Effector memory CD8-positive, alpha-beta T cell (primary cell): ENCODE measurements around the gene CASP8AP2.
"Not testable (repeated sequence)": the region's sequence is repeated elsewhere in the genome, so short reads cannot be mapped to it uniquely, and the experiment has no call there.

Source experiments
- ATAC-seq: fragments of 150-1000 bp; cut with Tn5 transposase; replicated peaks from 2 replicates; pipeline ENCODE4 v1.10.0; 2021; ENCODE audit warnings: mild to moderate bottlenecking, moderate library complexity
- DNase-seq, 3 experiments: peaks; one replicate each; pipeline ENCODE4 v3.0.0; 2021
- H3K27ac Mint-ChIP-seq, 2 donors: one replicate each; pipeline ENCODE4 v1.8.0; 2022; ENCODE audit warnings: mild to moderate bottlenecking in 2 of 2, mixed read lengths in 2 of 2, moderate library complexity in 2 of 2
- H3K27me3 Mint-ChIP-seq, 2 donors: one replicate each; pipeline ENCODE4 v1.8.0; 2022; ENCODE audit warnings: mixed read lengths in 2 of 2
- H3K36me3 Mint-ChIP-seq: one replicate; pipeline ENCODE4 v1.8.0; 2022; ENCODE audit warnings: mild to moderate bottlenecking, moderate library complexity, mixed read lengths; ENCODE audit not compliant: insufficient read depth
- H3K4me1 Mint-ChIP-seq, 2 donors: one replicate each; pipeline ENCODE4 v1.8.0; 2022; ENCODE audit warnings: low read depth in 2 of 2, mixed read lengths in 2 of 2
- H3K4me3 Mint-ChIP-seq, 2 donors: one replicate each; pipeline ENCODE4 v1.8.0; 2022; ENCODE audit warnings: mild to moderate bottlenecking in 2 of 2, mixed read lengths in 2 of 2, moderate library complexity in 2 of 2
- H3K9me3 Mint-ChIP-seq, 2 donors: one replicate each; pipeline ENCODE4 v1.8.0; 2022; ENCODE audit warnings: mixed read lengths in 2 of 2

CASP8AP2 gene

DNA sequence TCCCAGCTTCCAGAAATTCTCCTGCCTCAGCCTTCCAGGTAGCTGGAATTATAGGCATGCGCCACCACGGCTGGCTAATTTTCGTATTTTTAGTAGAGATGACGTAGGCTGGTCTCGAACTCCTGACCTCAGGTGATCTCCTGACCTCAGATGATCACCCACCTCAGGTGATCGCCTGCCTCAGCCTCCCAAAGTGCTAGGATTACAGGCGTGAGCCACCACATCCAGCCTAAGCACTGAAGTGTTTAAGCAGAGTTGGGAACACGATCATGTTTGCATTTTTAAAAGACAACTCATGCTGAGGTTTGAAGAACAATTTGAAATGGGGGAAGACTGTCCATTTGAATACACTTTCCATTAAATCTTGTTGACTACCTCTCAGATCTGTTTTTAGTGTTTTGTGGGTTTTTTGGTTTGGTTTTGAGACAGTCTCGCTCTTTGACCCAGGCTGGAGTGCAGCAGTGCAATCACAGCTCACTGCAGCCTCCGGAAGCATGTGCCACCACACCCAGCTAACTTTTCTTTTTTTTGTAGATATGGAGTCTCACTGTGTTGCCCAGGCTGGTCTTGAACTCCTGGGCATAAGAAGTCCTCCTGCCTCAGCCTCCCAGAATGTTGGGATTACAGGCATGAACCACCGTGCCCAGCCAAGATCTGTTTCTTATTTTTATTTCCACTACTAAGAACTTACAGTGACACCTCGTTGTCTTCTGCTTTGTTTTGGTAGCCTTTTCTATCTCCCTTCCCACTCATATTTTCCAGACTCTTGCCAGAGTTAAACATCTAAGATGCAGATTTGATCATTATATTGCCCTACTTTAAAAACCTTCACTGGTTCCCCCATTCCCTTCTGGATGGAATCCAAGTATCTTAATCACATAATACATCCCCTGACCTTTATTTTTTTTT lies 5.5 kb downstream of the CASP8AP2 start:
- Mint-ChIP-seq H3K27me3 (no peaks in the 10 kb centered on the region), H3K4me3 (peak overlapping the region; percentile 69), H3K36me3 (peaks cover 38% of the 10 kb centered on the region), H3K27ac (peak overlapping the region; percentile 75 to 90), H3K9me3 (no peaks in the 10 kb centered on the region), H3K4me1 (peaks cover 41 to 46% of the 10 kb centered on the region in 2 donors)
- ATAC-seq (peak; percentile 91), DNase-seq (peak; percentile 18 to 20 (median 18))

DNA sequence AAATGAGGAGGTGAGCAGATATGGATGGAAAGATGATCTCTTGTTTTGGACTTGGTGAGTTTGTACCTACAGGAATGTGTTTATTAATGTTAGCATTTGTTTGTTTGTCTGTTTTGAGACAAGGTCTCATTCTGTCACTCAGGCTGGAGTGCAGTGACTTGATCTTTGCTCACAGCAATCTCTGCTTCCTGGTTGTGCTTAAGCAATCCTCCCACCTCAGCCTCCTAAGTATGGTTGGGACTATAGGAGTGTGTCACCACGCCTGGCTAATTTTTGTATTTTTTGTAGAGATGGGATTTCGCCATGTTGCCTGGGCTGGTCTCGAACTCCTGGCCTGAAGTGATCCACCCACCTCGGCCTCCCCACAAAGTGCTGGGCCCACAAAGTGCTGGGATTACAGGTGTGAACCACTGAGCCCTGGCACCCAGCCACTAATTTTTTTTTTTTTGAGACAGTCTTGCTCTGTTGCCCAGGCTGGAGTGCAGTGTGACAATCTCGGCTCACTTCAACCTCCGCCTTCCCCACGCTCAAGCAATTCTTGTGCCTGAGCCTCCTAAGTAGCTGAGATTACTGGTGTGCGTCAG lies 7.1 kb downstream of the CASP8AP2 start:
- Mint-ChIP-seq H3K27ac (peak overlapping the region; percentile 75 to 90), H3K9me3 (no peaks in the 10 kb centered on the region), H3K4me1 (peaks cover 36 to 37% of the 10 kb centered on the region in 2 donors), H3K27me3 (no peaks in the 10 kb centered on the region), H3K4me3 (peak overlapping the region; percentile 23 to 27), H3K36me3 (peaks cover 34% of the 10 kb centered on the region)
- ATAC-seq (no peak), DNase-seq (no peak)

DNA sequence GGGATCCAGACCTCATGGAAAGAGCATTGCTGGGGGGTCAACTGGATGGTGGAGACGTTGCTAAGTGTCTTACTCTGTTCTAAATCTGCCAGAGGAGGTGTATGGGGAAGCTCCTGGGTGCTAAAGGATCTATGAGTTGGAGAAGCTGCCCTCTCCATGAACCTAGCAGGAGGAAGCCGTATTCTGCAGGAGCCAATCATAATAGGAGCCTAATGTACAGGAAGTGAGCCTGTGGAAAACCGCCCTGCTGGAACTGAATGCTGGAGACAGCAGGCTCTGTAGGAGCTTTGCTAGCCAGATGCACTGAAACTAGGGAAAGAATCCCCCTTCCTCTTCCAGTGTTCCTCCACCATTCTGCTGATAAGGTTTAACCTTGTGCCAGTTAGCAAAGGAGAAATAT lies 10.9 kb downstream of the CASP8AP2 start:
- H3K27me3 Mint-ChIP-seq: no peaks in the 10 kb centered on the region
- DNase-seq (no peak), ATAC-seq (no peak)
- no peaks in the 10 kb centered on the region for H3K9me3 Mint-ChIP-seq
- H3K36me3 Mint-ChIP-seq: peaks cover 20% of the 10 kb centered on the region
- peaks cover 30 to 43% of the 10 kb centered on the region in 2 donors for H3K4me1 Mint-ChIP-seq
- no peak overlapping the region for H3K4me3 Mint-ChIP-seq
- peak overlapping the region; percentile 46 for H3K27ac Mint-ChIP-seq

DNA sequence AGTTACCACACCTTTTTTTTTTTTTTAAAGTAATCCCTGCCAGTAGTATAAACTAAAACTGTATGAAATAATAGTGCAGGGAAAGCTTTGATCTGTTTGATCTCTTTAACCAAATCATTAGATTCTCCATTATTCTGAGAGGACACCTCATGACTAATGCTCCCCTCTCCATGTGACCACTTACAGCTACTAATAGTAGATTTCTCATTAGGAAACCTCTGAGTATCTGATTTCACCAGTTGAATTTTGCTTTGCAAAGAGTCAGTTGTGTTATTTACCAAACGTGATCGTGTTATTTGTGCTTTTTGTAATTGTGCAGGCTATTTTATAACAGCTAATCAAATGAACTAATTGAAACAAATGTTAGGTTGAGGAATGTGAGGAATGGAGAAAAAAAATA lies 12.5 kb downstream of the CASP8AP2 start:
- no peak for ATAC-seq
- peaks cover 29% of the 10 kb centered on the region for H3K36me3 Mint-ChIP-seq

DNA sequence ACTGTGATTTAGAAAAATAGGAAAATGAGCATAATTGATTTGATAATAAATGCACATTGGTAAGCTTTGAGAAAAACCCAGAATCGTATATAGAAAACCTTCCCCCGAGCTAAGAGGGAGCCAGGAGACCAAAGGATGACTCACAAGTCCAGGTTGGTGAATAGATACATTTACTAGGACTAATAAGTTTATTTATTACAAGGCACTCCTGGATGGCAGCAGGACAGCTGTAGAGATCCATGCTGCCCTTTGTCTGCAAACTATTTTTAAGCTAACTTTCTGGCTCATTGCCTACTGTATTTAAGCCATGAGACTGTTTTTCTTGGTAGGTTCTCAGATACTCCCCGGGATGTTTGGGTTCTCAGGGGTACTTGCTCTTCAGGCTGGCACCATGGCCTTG lies 13.4 kb downstream of the CASP8AP2 start:
- no peaks in the 10 kb centered on the region for H3K27me3 Mint-ChIP-seq
- no peak overlapping the region for H3K4me3 Mint-ChIP-seq
- peaks cover 32% of the 10 kb centered on the region for H3K36me3 Mint-ChIP-seq
- no peaks in the 10 kb centered on the region for H3K9me3 Mint-ChIP-seq
- peak overlapping the region in 1 of 2 donors; percentile 71 for H3K27ac Mint-ChIP-seq
- DNase-seq: no peak
- peaks cover 16 to 31% of the 10 kb centered on the region in 2 donors for H3K4me1 Mint-ChIP-seq
- no peak for ATAC-seq

More for the DNA sequence above, 12.5 kb downstream of the CASP8AP2 start:
- Mint-ChIP-seq H3K4me1 (peaks cover 16 to 31% of the 10 kb centered on the region in 2 donors), H3K4me3 (peak overlapping the region in 1 of 2 donors; percentile 29), H3K27ac (peak overlapping the region in 1 of 2 donors; percentile 71), H3K9me3 (no peaks in the 10 kb centered on the region), H3K27me3 (no peaks in the 10 kb centered on the region)
- DNase-seq: no peak

DNA sequence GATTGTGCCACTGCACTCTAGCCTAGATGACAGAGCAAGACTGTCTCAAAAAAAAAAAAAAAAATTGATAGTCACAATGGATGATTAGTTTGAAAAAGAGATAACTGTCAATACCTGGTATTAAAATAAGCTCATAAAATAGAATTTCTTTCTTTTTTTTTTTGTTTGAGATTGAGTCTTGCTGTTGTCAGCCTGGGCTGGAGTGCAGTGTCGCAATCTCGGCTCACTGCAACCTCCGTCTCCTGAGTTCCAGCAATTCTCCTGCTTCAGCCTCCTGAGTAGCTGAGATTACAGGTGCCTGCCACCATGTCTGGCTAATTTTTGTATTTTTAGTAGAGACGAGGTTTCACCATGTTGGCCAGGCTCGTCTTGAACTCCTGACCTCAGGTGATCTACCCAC lies 17.8 kb downstream of the CASP8AP2 start:
- Mint-ChIP-seq H3K4me1 (peaks cover 3 to 25% of the 10 kb centered on the region in 2 donors), H3K27ac (peak overlapping the region in 1 of 2 donors; percentile 62), H3K36me3 (peaks cover 38% of the 10 kb centered on the region)
- not testable (repeated sequence) for H3K9me3 Mint-ChIP-seq, ATAC-seq, DNase-seq, H3K27me3 Mint-ChIP-seq, H3K4me3 Mint-ChIP-seq

DNA sequence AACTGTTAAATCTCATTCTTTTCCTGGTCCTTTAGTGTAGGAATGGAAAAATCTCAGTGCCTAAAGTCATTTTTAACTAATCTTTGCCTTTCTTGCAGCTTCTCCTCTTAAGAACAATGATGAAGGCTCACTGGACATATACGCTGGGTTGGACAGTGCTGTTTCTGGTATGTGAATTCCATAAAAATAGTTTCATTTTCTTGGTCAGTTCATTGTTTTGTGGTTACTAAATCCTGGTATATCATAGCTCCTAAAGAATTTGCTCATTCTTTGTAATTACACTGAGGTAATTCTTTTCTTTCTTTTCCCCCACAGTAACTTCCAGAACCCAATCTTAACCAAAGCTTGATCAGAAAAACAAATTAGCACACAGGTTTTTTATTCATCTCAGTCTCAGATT lies 23.4 kb downstream of the CASP8AP2 start:
- Mint-ChIP-seq H3K4me3 (no peak overlapping the region), H3K27me3 (no peaks in the 10 kb centered on the region), H3K36me3 (peaks cover 72% of the 10 kb centered on the region), H3K4me1 (peaks cover 0 to 11% of the 10 kb centered on the region in 2 donors), H3K27ac (no peak overlapping the region), H3K9me3 (no peaks in the 10 kb centered on the region)
- no peak for DNase-seq
- no peak for ATAC-seq

DNA sequence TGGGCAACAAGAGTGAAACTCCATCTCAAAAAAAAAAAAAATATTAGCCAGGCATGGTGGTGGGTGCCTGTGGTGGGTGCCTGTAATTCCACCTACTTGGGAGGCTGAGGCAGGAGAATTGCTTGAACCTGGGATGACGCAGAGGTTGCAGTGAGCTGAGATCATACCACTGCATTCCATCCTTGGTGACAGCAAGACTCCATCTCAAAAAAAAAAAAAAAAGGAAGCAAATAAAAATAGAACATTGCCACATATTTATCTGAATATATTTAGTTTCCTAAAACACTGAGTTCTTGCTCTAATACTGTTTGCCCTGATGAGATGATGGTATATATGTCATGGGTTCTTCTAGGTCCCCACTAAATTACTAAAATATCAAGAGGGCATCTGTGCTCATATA lies 28.4 kb downstream of the CASP8AP2 start:
- Mint-ChIP-seq H3K27me3 (no peaks in the 10 kb centered on the region), H3K27ac (no peak overlapping the region), H3K4me3 (no peak overlapping the region), H3K9me3 (no peaks in the 10 kb centered on the region), H3K36me3 (peaks cover 84% of the 10 kb centered on the region), H3K4me1 (no peaks in the 10 kb centered on the region)
- ATAC-seq: no peak
- no peak for DNase-seq

DNA sequence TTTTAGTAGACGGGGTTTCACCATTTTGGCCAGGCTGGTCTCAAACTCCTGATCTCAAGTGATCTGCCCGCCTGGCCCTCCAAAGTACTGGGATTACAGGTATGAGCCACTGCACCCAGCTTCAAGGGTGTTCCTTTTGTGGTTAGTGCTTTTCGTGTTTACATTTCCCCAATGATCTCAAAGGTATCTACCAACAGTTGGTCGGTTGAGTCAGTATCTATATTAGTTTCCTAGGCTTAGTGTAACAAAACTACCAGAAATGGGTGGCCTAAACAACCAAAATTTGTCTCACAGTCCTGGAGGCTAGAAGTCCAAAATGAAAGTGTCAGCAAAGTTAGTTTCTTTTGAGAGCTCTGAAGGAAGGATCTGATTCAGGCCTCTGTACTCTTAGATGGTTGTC lies 30.1 kb downstream of the CASP8AP2 start:
- Mint-ChIP-seq H3K27ac (no peak overlapping the region), H3K27me3 (no peaks in the 10 kb centered on the region), H3K36me3 (peaks cover 75% of the 10 kb centered on the region), H3K4me1 (no peaks in the 10 kb centered on the region), H3K4me3 (no peak overlapping the region), H3K9me3 (no peaks in the 10 kb centered on the region)
- ATAC-seq (no peak), DNase-seq (no peak)

DNA sequence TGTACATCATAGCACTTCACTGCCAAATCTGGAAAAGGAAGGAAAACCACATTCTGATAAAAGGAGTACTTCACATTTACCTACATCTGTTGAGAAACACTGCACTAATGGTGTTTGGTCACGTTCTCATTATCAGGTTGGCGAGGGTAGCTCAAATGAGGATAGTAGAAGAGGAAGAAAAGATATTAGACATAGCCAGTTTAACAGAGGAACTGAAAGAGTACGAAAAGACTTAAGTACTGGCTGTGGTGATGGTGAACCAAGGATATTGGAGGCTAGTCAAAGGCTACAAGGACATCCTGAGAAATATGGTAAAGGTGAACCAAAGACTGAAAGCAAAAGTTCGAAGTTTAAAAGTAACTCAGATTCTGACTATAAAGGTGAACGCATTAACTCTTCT lies 32.6 kb downstream of the CASP8AP2 start:
- H3K4me3 Mint-ChIP-seq: no peak overlapping the region
- no peak overlapping the region for H3K27ac Mint-ChIP-seq
- no peaks in the 10 kb centered on the region for H3K27me3 Mint-ChIP-seq
- H3K9me3 Mint-ChIP-seq: no peaks in the 10 kb centered on the region
- H3K36me3 Mint-ChIP-seq: peaks cover 56% of the 10 kb centered on the region
- DNase-seq (no peak), ATAC-seq (no peak)
- no peaks in the 10 kb centered on the region for H3K4me1 Mint-ChIP-seq

DNA sequence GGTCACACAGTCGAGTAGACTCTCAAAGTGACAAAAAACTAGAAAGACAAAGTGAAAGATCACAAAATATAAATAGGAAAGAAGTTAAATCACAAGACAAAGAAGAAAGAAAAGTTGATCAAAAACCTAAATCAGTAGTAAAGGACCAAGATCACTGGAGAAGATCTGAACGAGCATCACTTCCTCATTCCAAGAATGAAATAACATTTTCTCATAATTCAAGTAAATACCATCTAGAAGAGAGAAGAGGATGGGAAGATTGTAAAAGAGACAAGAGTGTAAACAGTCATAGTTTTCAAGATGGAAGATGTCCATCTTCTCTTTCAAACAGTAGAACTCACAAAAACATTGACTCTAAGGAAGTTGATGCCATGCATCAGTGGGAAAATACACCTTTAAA lies 33.0 kb downstream of the CASP8AP2 start:
- Mint-ChIP-seq H3K9me3 (no peaks in the 10 kb centered on the region), H3K36me3 (peaks cover 53% of the 10 kb centered on the region), H3K4me1 (no peaks in the 10 kb centered on the region), H3K27me3 (no peaks in the 10 kb centered on the region), H3K27ac (no peak overlapping the region), H3K4me3 (no peak overlapping the region)
- ATAC-seq: no peak
- DNase-seq: no peak

DNA sequence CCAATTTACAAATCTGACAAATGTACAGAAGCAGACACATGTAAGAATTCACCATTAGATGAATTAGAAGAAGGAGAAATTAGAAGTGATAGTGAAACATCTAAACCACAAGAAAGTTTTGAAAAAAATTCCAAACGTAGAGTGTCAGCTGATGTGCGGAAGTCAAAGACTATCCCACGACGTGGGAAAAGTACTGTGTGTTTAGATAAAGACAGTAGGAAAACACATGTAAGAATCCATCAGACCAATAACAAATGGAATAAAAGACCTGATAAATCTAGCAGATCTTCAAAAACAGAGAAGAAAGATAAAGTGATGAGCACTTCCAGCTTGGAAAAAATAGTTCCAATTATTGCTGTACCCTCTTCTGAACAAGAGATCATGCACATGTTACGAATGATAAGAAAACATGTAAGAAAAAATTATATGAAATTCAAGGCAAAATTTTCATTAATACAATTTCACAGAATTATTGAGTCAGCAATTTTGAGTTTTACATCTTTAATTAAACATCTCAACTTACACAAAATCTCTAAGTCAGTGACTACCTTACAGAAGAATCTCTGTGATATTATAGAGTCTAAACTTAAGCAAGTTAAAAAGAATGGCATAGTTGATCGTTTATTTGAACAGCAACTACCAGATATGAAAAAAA lies 36.5 kb downstream of the CASP8AP2 start:
- H3K27me3 Mint-ChIP-seq: no peaks in the 10 kb centered on the region
- peaks cover 35% of the 10 kb centered on the region for H3K36me3 Mint-ChIP-seq
- H3K9me3 Mint-ChIP-seq: no peaks in the 10 kb centered on the region
- no peak overlapping the region for H3K27ac Mint-ChIP-seq
- ATAC-seq (no peak), DNase-seq (no peak)
- H3K4me1 Mint-ChIP-seq: peaks cover 0 to 3% of the 10 kb centered on the region in 2 donors
- H3K4me3 Mint-ChIP-seq: no peak overlapping the region

DNA sequence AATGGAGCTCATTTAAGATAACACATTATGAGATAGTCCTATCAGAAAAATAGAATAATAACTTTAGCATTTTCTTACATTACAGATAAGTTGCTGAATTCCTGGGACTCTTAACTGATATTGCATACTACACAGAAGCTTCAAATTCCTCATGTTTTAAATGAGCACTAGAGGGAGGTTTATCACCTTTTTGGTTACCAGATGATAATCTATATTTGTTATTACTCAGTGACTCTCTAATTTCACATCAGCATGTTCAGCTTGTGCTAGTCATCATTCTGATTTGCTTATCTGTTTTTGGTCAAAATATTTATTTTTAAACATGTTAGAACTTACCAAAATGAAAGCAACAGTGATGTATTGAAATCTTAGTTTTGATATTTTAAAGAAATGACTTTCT lies 44.0 kb downstream of the CASP8AP2 start:
- DNase-seq (no peak), ATAC-seq (no peak)
- no peaks in the 10 kb centered on the region for H3K27me3 Mint-ChIP-seq
- no peak overlapping the region for H3K4me3 Mint-ChIP-seq
- no peak overlapping the region for H3K27ac Mint-ChIP-seq
- peaks cover 0 to 1% of the 10 kb centered on the region in 2 donors for H3K4me1 Mint-ChIP-seq
- H3K36me3 Mint-ChIP-seq: peaks cover 29% of the 10 kb centered on the region
- no peaks in the 10 kb centered on the region for H3K9me3 Mint-ChIP-seq
